Endodermal cell (in vitro differentiated cells): ENCODE data around the gene NDST1. TPM values are rescaled to one million over a fixed set of nuclear protein-coding genes. Genes with fewer than 3 reads are reported as not detected.

Experiments used
- DNase-seq: peaks from one replicate; pipeline ENCODE4 v3.0.0-alpha.2; 2017
- H3K27ac ChIP-seq: 2 replicates; pipeline ENCODE4 v1.5.1; 2013; ENCODE audit warnings: mild to moderate bottlenecking, low read depth, low read length, moderate library complexity
- H3K27me3 ChIP-seq: 2 replicates; pipeline ENCODE4 v1.6.1; 2013; ENCODE audit warnings: mild to moderate bottlenecking, low read length, moderate library complexity; ENCODE audit not compliant: insufficient read depth, control insufficient read depth, poor library complexity, severe bottlenecking
- H3K36me3 ChIP-seq: 2 replicates; pipeline ENCODE4 v1.7.0; 2013; ENCODE audit warnings: mild to moderate bottlenecking, low read length, moderate library complexity; ENCODE audit not compliant: control insufficient read depth, insufficient read depth
- H3K4me1 ChIP-seq: one replicate; pipeline ENCODE4 v1.7.0; 2013; ENCODE audit warnings: low read length; ENCODE audit not compliant: control insufficient read depth, insufficient read depth
- H3K4me3 ChIP-seq: 2 replicates; pipeline ENCODE4 v1.5.1; 2013; ENCODE audit warnings: mild to moderate bottlenecking, low read length, moderate library complexity
- H3K9ac ChIP-seq: 2 replicates; pipeline ENCODE4 v1.6.1; 2013; ENCODE audit warnings: mild to moderate bottlenecking, low read length, moderate library complexity; ENCODE audit not compliant: poor library complexity, severe bottlenecking; ENCODE audit errors: extremely low read depth
- H3K9me3 ChIP-seq: 2 replicates; pipeline ENCODE4 v1.6.1; 2013; ENCODE audit warnings: mild to moderate bottlenecking, low read length, moderate library complexity; ENCODE audit not compliant: control insufficient read depth
- H3K27ac Mint-ChIP-seq: 2 replicates; pipeline ENCODE4 v1.8.0; 2020; ENCODE audit warnings: mixed read lengths
- H3K27me3 Mint-ChIP-seq: 2 replicates; pipeline ENCODE4 v1.8.0; 2021; ENCODE audit warnings: mild to moderate bottlenecking, mixed read lengths; ENCODE audit not compliant: insufficient read depth
- H3K36me3 Mint-ChIP-seq: 2 replicates; pipeline ENCODE4 v1.8.0; 2020; ENCODE audit warnings: low read depth, mixed read lengths
- H3K4me1 Mint-ChIP-seq: 2 replicates; pipeline ENCODE4 v1.8.0; 2020; ENCODE audit warnings: mixed read lengths
- H3K4me3 Mint-ChIP-seq: 2 replicates; pipeline ENCODE4 v1.8.0; 2020; ENCODE audit warnings: mild to moderate bottlenecking, moderate library complexity, mixed read lengths
- H3K9me3 Mint-ChIP-seq: 2 replicates; pipeline ENCODE4 v1.8.0; 2020; ENCODE audit warnings: mild to moderate bottlenecking, mixed read lengths
- CTCF ChIP-seq: fragments of 200-600 bp; sonication (generic); conservative IDR thresholded peaks from 2 replicates; pipeline ENCODE4 v1.5.0; 2021; ENCODE audit warnings: antibody characterized with exemption, mild to moderate bottlenecking
- WGBS, 2 experiments: methylation state at CpG; one replicate each; pipeline versions ENCODE4 v1.1.5 to v1.1.7; 2013; ENCODE audit warnings: missing lambda C conversion rate in 2 of 2, mixed read lengths in 1 of 2; ENCODE audit not compliant: insufficient coverage in 1 of 2, insufficient read length in 1 of 2; 5-methylcytosine and 5-hydroxymethylcytosine counted together
- total RNA-seq, 2 donors: library from RNA; stranded (reverse); fragmentation: NEBNext Ultra II Directional in 1 of 2; extraction: Animal tissue kit (Norgen Biotek cat#: 25700) in 1 of 2; gene quantifications; 2 replicates in 1 of 2; 3 replicates in 1 of 2; pipeline ENCODE4 v1.2.1, GENCODE V29; 2021

NDST1 gene
- total RNA-seq, 2 donors from 2014 or later = 53.3 to 71.7 TPM

GRCh38 chr5:150479416-150479815, 28.5 kb upstream of the NDST1 start:
- Mint-ChIP-seq H3K27me3 (peaks cover 1% of the 10 kb centered on the region), H3K4me1 (peaks cover 28% of the 10 kb centered on the region), H3K9me3 (no peaks in the 10 kb centered on the region), H3K27ac (no peak overlapping the region), H3K36me3 (no peaks in the 10 kb centered on the region), H3K4me3 (no peak overlapping the region)
- TF ChIP-seq CTCF = no peak
- 82 to 100% methylated on average over 2 of the region's 2 CpGs for WGBS, 2 experiments
- no peak overlapping the region for H3K9ac ChIP-seq
- H3K27ac ChIP-seq = no peak overlapping the region
- no peak for DNase-seq
- H3K9me3 ChIP-seq = no peaks in the 10 kb centered on the region
- no peaks in the 10 kb centered on the region for H3K36me3 ChIP-seq
- H3K4me3 ChIP-seq = no peak overlapping the region
- no peaks in the 10 kb centered on the region for H3K4me1 ChIP-seq
- H3K27me3 ChIP-seq = no peaks in the 10 kb centered on the region

DNA sequence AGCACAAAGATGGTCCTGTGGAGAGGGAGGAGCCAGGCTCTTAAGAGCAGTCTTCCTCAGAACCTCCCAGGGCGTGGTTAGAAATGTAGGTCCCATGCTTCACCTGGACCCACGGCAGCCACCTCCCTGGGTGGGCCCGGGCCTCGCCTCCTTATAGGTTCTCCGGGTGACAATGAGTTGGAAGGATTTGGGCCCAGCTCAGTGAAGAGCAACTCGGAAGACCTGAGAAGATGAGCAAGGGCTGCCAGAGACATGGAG, 26.3 kb upstream of the NDST1 start:
- H3K4me1 ChIP-seq = no peaks in the 10 kb centered on the region
- Mint-ChIP-seq H3K27ac (no peak overlapping the region), H3K4me3 (no peak overlapping the region), H3K36me3 (no peaks in the 10 kb centered on the region), H3K9me3 (no peaks in the 10 kb centered on the region), H3K27me3 (peaks cover 1% of the 10 kb centered on the region), H3K4me1 (peaks cover 20% of the 10 kb centered on the region)
- no peak overlapping the region for H3K9ac ChIP-seq
- H3K4me3 ChIP-seq = no peak overlapping the region
- WGBS, 2 experiments = 84 to 85% methylated on average over 3 to 6 of the region's 6 CpGs
- no peaks in the 10 kb centered on the region for H3K9me3 ChIP-seq
- no peaks in the 10 kb centered on the region for H3K36me3 ChIP-seq
- no peaks in the 10 kb centered on the region for H3K27me3 ChIP-seq
- DNase-seq = peak; percentile 87
- no peak overlapping the region for H3K27ac ChIP-seq
- TF ChIP-seq CTCF = no peak

GRCh38 chr5:150481972-150482406, 25.9 kb upstream of the NDST1 start:
- no peak for TF ChIP-seq CTCF
- Histone ChIP-seq H3K9ac (no peak overlapping the region), H3K27ac (no peak overlapping the region), H3K27me3 (no peaks in the 10 kb centered on the region), H3K9me3 (no peaks in the 10 kb centered on the region), H3K36me3 (no peaks in the 10 kb centered on the region), H3K4me1 (no peaks in the 10 kb centered on the region), H3K4me3 (no peak overlapping the region)
- Mint-ChIP-seq H3K27me3 (peaks cover 1% of the 10 kb centered on the region), H3K9me3 (no peaks in the 10 kb centered on the region), H3K4me3 (no peak overlapping the region), H3K27ac (no peak overlapping the region), H3K36me3 (no peaks in the 10 kb centered on the region), H3K4me1 (peaks cover 18% of the 10 kb centered on the region)
- 81 to 89% methylated on average over 4 to 6 of the region's 6 CpGs for WGBS, 2 experiments
- DNase-seq = no peak
